Renal pelvis (tissue), 4 donors: ENCODE data around the gene BCORL1. TPM values are rescaled to one million over a fixed set of nuclear protein-coding genes. Genes with fewer than 3 reads are reported as not detected.

Experiments
- DNase-seq: peaks from one replicate; pipeline ENCODE4 v3.0.0-alpha.2; 2013
- polyA plus RNA-seq, 3 donors: library from polyadenylated mRNA; unstranded; fragments of 120-200 nt; gene quantifications; one replicate each; pipeline ENCODE4 v1.2.1, GENCODE V29; 2013; ENCODE audit not compliant: insufficient read length in 3 of 3

BCORL1 gene
- polyA plus RNA-seq, 3 donors, result 18.6 to 21.0 (median 18.6) TPM

GRCh38 chrX:130005089-130005807 lies 22.8 kb downstream of the BCORL1 start:
- no peak for DNase-seq

GRCh38 chrX:130009658-130010223 lies 27.3 kb downstream of the BCORL1 start:
- DNase-seq, result no peak

GRCh38 chrX:130012683-130013082 lies 30.2 kb downstream of the BCORL1 start:
- DNase-seq, result no peak

- no peak for DNase-seq
These were observed 31.2 kb downstream of the BCORL1 start for GRCh38 chrX:130013661-130014060.

- DNase-seq, result no peak
These were observed 31.9 kb downstream of the BCORL1 start for GRCh38 chrX:130014356-130014755.

- DNase-seq, result no peak
These were observed 32.3 kb downstream of the BCORL1 start for GRCh38 chrX:130014770-130015169.

GRCh38 chrX:130015181-130015580 lies 32.7 kb downstream of the BCORL1 start:
- no peak for DNase-seq

GRCh38 chrX:130018143-130018542 lies 35.7 kb downstream of the BCORL1 start:
- DNase-seq, result no peak

- DNase-seq, result no peak
These were observed 38.4 kb downstream of the BCORL1 start for GRCh38 chrX:130020661-130021324.

- DNase-seq, result peak; percentile 69
These were observed 41.7 kb downstream of the BCORL1 start for GRCh38 chrX:130024127-130024526.

GRCh38 chrX:130025256-130025655 lies 42.8 kb downstream of the BCORL1 start:
- DNase-seq, result no peak

- DNase-seq, result no peak
These were observed 45.1 kb downstream of the BCORL1 start for GRCh38 chrX:130027569-130027968.

- no peak for DNase-seq
These were observed 45.8 kb downstream of the BCORL1 start for GRCh38 chrX:130028196-130028595.

GRCh38 chrX:130030826-130031225 lies 48.4 kb downstream of the BCORL1 start:
- DNase-seq, result no peak

- DNase-seq, result no peak
These were observed 50.1 kb downstream of the BCORL1 start for GRCh38 chrX:130032552-130032951.

- DNase-seq, result no peak
These were observed 51.7 kb downstream of the BCORL1 start for GRCh38 chrX:130034178-130034577.

- DNase-seq, result no peak
These were observed 57.4 kb downstream of the BCORL1 start for GRCh38 chrX:130039847-130040246.

GRCh38 chrX:130047416-130047815 lies 65.0 kb downstream of the BCORL1 start:
- no peak for DNase-seq

GRCh38 chrX:130048686-130049222 lies 66.3 kb downstream of the BCORL1 start:
- no peak for DNase-seq

GRCh38 chrX:130049821-130050220 lies 67.4 kb downstream of the BCORL1 start:
- DNase-seq, result no peak

- DNase-seq, result no peak
These were observed 68.9 kb downstream of the BCORL1 start for GRCh38 chrX:130051176-130051845.

- no peak for DNase-seq
These were observed 70.8 kb downstream of the BCORL1 start for GRCh38 chrX:130053236-130053635.
